HCT116 (cell line): ENCODE data around the gene ATP10B. TPM values are rescaled to one million over a fixed set of nuclear protein-coding genes. Genes with fewer than 3 reads are reported as not detected.

Experiments
- ATAC-seq: fragments of 200-7000 bp; cut with Tn5 transposase; 2 replicates; pipeline ENCODE4 v1.9.1; 2020; ENCODE audit warnings: mild to moderate bottlenecking, moderate library complexity
- BruUV-seq: library from RNA; stranded (reverse); fragments of 400-500 nt; replicated peaks from 2 replicates; lab custom pipeline; 2021; lab: Mats Ljungman, UMichigan
- CTCF ChIA-PET: fragments of 300-600 bp; sonication (Branson Sonifier 250); formaldehyde crosslinking; loops from one replicate; lab custom pipeline; 2021; ENCODE audit warnings: antibody characterized with exemption; lab: Charles Lee
- POLR2A ChIA-PET: fragments of 300-600, 350-600 bp; sonication (Branson Sonifier 250); formaldehyde crosslinking; loops from one replicate; lab custom pipeline; 2021; ENCODE audit warnings: antibody characterized with exemption; lab: Charles Lee
- RAD21 ChIA-PET, 2 experiments: fragments of 300-600 bp; sonication (Branson Sonifier 250); formaldehyde crosslinking; loops; one replicate each; lab custom pipeline; 2023; ENCODE audit warnings: low total read pairs in 2 of 2; ENCODE audit not compliant: uncharacterized antibody in 2 of 2, unreplicated experiment in 2 of 2, low non-redundant PET in 1 of 2; lab: Charles Lee
- DNase-seq: peaks from one replicate; pipeline ENCODE4 v3.0.0-alpha.2; 2010; ENCODE audit warnings: low read depth, low spot score
- H2AFZ ChIP-seq: fragments of 200-600 bp; shearing (Covaris generic), sonication (generic); 2 replicates; pipeline ENCODE4 v1.6.1; 2017; ENCODE audit warnings: low read depth, mixed run types, mixed read lengths, antibody characterized with exemption, low read length; ENCODE audit not compliant: poor library complexity, severe bottlenecking
- H3K27ac ChIP-seq: 2 replicates; pipeline ENCODE4 v1.5.1; 2012; ENCODE audit warnings: low read depth, low read length
- H3K27me3 ChIP-seq: fragments of 200-600 bp; sonication (generic); 2 replicates; pipeline ENCODE4 v1.6.1; 2016; ENCODE audit warnings: mixed run types, low read length, mixed read lengths; ENCODE audit not compliant: insufficient read depth
- H3K36me3 ChIP-seq, 2 experiments: fragments of 200-500 bp in 1 of 2; fragments of 200-600 bp in 1 of 2; sonication (Bioruptor generic) in 1 of 2; sonication (generic) in 1 of 2; 2 replicates each; pipeline versions ENCODE4 v1.5.1 to v1.6.1; 2014 to 2016; ENCODE audit warnings: low read length in 2 of 2, inconsistent platforms in 1 of 2, mixed read lengths in 1 of 2, mixed run types in 1 of 2; ENCODE audit not compliant: insufficient read depth in 2 of 2, control insufficient read depth in 1 of 2
- H3K4me1 ChIP-seq, 2 experiments: fragments of 200-600 bp in 1 of 2; sonication (generic) in 1 of 2; 2 replicates each; pipeline versions ENCODE4 v1.5.1 to v1.6.1; 2012 to 2017; ENCODE audit warnings: low read length in 2 of 2, inconsistent platforms in 1 of 2, mild to moderate bottlenecking in 1 of 2, mixed read lengths in 1 of 2, mixed run types in 1 of 2, moderate library complexity in 1 of 2; ENCODE audit not compliant: insufficient read depth in 2 of 2, control insufficient read depth in 1 of 2
- H3K4me2 ChIP-seq: fragments of 200-600 bp; sonication (generic); 2 replicates; pipeline ENCODE4 v1.6.1; 2017; ENCODE audit warnings: mixed run types, low read length, mixed read lengths
- H3K4me3 ChIP-seq, 2 experiments: fragments of 200-600 bp in 1 of 2; sonication (generic) in 1 of 2; replicated peaks in 1 of 2; 2 replicates each; pipeline ENCODE4 v1.5.1; 2011 to 2016; ENCODE audit warnings: low read length in 2 of 2, control low read depth in 1 of 2, low read depth in 1 of 2, mild to moderate bottlenecking in 1 of 2, mixed read lengths in 1 of 2, mixed run types in 1 of 2
- H3K79me2 ChIP-seq: fragments of 200-600 bp; sonication (generic); 2 replicates; pipeline ENCODE4 v1.6.1; 2017; ENCODE audit warnings: mild to moderate bottlenecking, mixed run types, low read length, moderate library complexity, mixed read lengths; ENCODE audit not compliant: insufficient read depth
- H3K9ac ChIP-seq: fragments of 200-600 bp; sonication (generic); 2 replicates; pipeline ENCODE4 v1.6.1; 2016; ENCODE audit warnings: low read length, mixed read lengths
- H3K9me2 ChIP-seq: fragments of 200-600 bp; sonication (generic), shearing (Covaris generic); 2 replicates; pipeline ENCODE4 v1.6.1; 2017; ENCODE audit warnings: mixed run types, mild to moderate bottlenecking, moderate library complexity; ENCODE audit not compliant: insufficient read depth
- H3K9me3 ChIP-seq, 2 experiments: fragments of 200-500 bp in 1 of 2; fragments of 200-600 bp in 1 of 2; sonication (Bioruptor generic) in 1 of 2; sonication (generic) in 1 of 2; 2 replicates each; pipeline ENCODE4 v1.6.1; 2014 to 2017; ENCODE audit warnings: low read length in 2 of 2, mixed read lengths in 2 of 2, inconsistent platforms in 1 of 2, low read depth in 1 of 2, mild to moderate bottlenecking in 1 of 2, mixed run types in 1 of 2, moderate library complexity in 1 of 2; ENCODE audit not compliant: control insufficient read depth in 1 of 2, insufficient read depth in 1 of 2
- H4K20me1 ChIP-seq: fragments of 200-600 bp; sonication (generic), shearing (Covaris generic); 2 replicates; pipeline ENCODE4 v1.6.1; 2017; ENCODE audit warnings: mixed run types, mild to moderate bottlenecking, moderate library complexity; ENCODE audit not compliant: insufficient read depth
- ATF3 ChIP-seq: IDR thresholded peaks from 2 replicates; pipeline ENCODE4 v1.6.1; 2012
- CBX3 ChIP-seq: IDR thresholded peaks from 2 replicates; pipeline ENCODE4 v1.6.1; 2012; ENCODE audit warnings: low read depth
- CEBPB ChIP-seq: IDR thresholded peaks from 2 replicates; pipeline ENCODE4 v1.6.1; 2012; ENCODE audit warnings: low read depth
- EGR1 ChIP-seq: IDR thresholded peaks from 2 replicates; pipeline ENCODE4 v1.6.1; 2012; ENCODE audit warnings: low read depth
- EZH2 ChIP-seq: fragments of 200-600 bp; sonication (generic); IDR thresholded peaks from 2 replicates; pipeline ENCODE4 v1.6.1; 2017; ENCODE audit warnings: antibody characterized with exemption, mixed run types
- EZH2phosphoT487 ChIP-seq: fragments of 200-600 bp; IDR thresholded peaks from 2 replicates; pipeline ENCODE4 v1.6.1; 2018; ENCODE audit warnings: antibody characterized with exemption, borderline replicate concordance
- FOSL1 ChIP-seq: IDR thresholded peaks from 2 replicates; pipeline ENCODE4 v1.6.1; 2012; ENCODE audit warnings: low read depth
- REST ChIP-seq: IDR thresholded peaks from 2 replicates; pipeline ENCODE4 v1.6.1; 2012; ENCODE audit warnings: low read depth
- ZFX ChIP-seq: fragments of 450-650 bp; IDR thresholded peaks from 2 replicates; pipeline ENCODE4 v1.6.1; 2017
- ZNF274 ChIP-seq: fragments of 200-500 bp; sonication (Bioruptor generic); IDR thresholded peaks from 2 replicates; pipeline ENCODE4 v1.6.1; 2014; ENCODE audit warnings: mild to moderate bottlenecking, low read depth, low read length, inconsistent platforms
- intact Hi-C: fragments of 100-400 bp; cut with micrococcal nuclease; formaldehyde crosslinking; loops from 2 replicates; pipeline ENCODE4 v1.10.0; 2022
- total RNA-seq: library from RNA; stranded (reverse); gene quantifications from one replicate; pipeline ENCODE4 v1.2.1, GENCODE V29; 2021; ENCODE audit not compliant: unreplicated experiment

ATP10B gene
- total RNA-seq, 1 experiment from 2014 or later: 0.07 TPM

GRCh38 chr5:160792281-160792680, 59.7 kb downstream of the ATP10B start:
- H3K9ac ChIP-seq: no peak overlapping the region
- no TSS peak for BruUV-seq
- H3K9me2 ChIP-seq: no peaks in the 10 kb centered on the region
- DNase-seq (no peak), ATAC-seq (no peak)
- no peaks in the 10 kb centered on the region for H4K20me1 ChIP-seq
- POLR2A ChIA-PET: no interaction called here
- H3K27ac ChIP-seq: no peak overlapping the region
- no peaks in the 10 kb centered on the region for H3K79me2 ChIP-seq
- no peaks in the 10 kb centered on the region for H3K4me1 ChIP-seq
- RAD21 ChIA-PET: no interaction called here
- intact Hi-C loops: no loop called here
- no peak overlapping the region for H3K4me2 ChIP-seq
- H3K9me3 ChIP-seq: no peaks in the 10 kb centered on the region
- TF ChIP-seq ZNF274: no peak
- TF ChIP-seq EZH2: no peak
- TF ChIP-seq FOSL1: no peak
- TF ChIP-seq ATF3: no peak
- no peak for TF ChIP-seq CEBPB
- TF ChIP-seq CBX3: no peak
- no peak for TF ChIP-seq ZFX
- no peak for TF ChIP-seq REST
- no peak for TF ChIP-seq EGR1
- TF ChIP-seq EZH2phosphoT487: no peak
- no peaks in the 10 kb centered on the region for H3K36me3 ChIP-seq
- H2AFZ ChIP-seq: no peak overlapping the region
- H3K27me3 ChIP-seq: no peaks in the 10 kb centered on the region
- CTCF ChIA-PET: no interaction called here
- no peak overlapping the region for H3K4me3 ChIP-seq
